Measurements from ENCODE around the gene WBP11.

The WBP11 gene

GRCh38 chr12:14803011-14803829, at the start of gene WBP11, which contains the start of gene C12orf60:
WBP11 (minus strand) TSS chr12:14803478; CDS start chr12:14801383, 2,095 bp downstream.
C12orf60 (plus strand) TSS chr12:14803670; CDS start chr12:14822936, 19,266 bp downstream.
- peak; percentile 96 for DNase-seq

- DNase-seq = no peak
These were observed 49.6 kb upstream of the WBP11 start for GRCh38 chr12:14852880-14853279.

GRCh38 chr12:14850929-14851663, 47.8 kb upstream of the WBP11 start:
- DNase-seq = no peak

- DNase-seq = no peak
These were observed 46.4 kb upstream of the WBP11 start for GRCh38 chr12:14849661-14850060.

- DNase-seq = no peak
These were observed 43.8 kb upstream of the WBP11 start for GRCh38 chr12:14846876-14847580.

- DNase-seq = no peak
These were observed 42.8 kb upstream of the WBP11 start for GRCh38 chr12:14846042-14846587.

- peak; percentile 51 for DNase-seq
These were observed 42.1 kb upstream of the WBP11 start for GRCh38 chr12:14845350-14845750.

- DNase-seq = no peak
These were observed 41.1 kb upstream of the WBP11 start for GRCh38 chr12:14844401-14844800.

GRCh38 chr12:14843425-14843887, 40.2 kb upstream of the WBP11 start, which contains the start of gene ART4:
ART4 (minus strand) TSS chr12:14843526; CDS start chr12:14843113, 413 bp downstream.
- DNase-seq = no peak

GRCh38 chr12:14842315-14842714, 39.0 kb upstream of the WBP11 start:
- DNase-seq = no peak

- no peak for DNase-seq
These were observed 38.5 kb upstream of the WBP11 start for GRCh38 chr12:14841761-14842160.

GRCh38 chr12:14840616-14841015, 37.3 kb upstream of the WBP11 start:
- DNase-seq = no peak

- DNase-seq = no peak
These were observed 36.0 kb upstream of the WBP11 start for GRCh38 chr12:14839262-14839661.

GRCh38 chr12:14836336-14837210, 33.3 kb upstream of the WBP11 start:
- no peak for DNase-seq

- DNase-seq = no peak
These were observed 31.2 kb upstream of the WBP11 start for GRCh38 chr12:14834509-14834908.

- DNase-seq = no peak
These were observed 30.7 kb upstream of the WBP11 start for GRCh38 chr12:14833952-14834351.

- DNase-seq = no peak
These were observed 30.1 kb upstream of the WBP11 start for GRCh38 chr12:14833336-14833735.

GRCh38 chr12:14828892-14829291, 25.6 kb upstream of the WBP11 start:
- no peak for DNase-seq

GRCh38 chr12:14827043-14827442, 23.8 kb upstream of the WBP11 start:
- no peak for DNase-seq

GRCh38 chr12:14826491-14826890, 23.2 kb upstream of the WBP11 start:
- DNase-seq = no peak

GRCh38 chr12:14825256-14825655, 22.0 kb upstream of the WBP11 start:
- no peak for DNase-seq

All from NCI-H2107 (cell line).